ENCODE results near the gene ZMYM4. TPM values are rescaled to one million over a fixed set of nuclear protein-coding genes. Genes with fewer than 3 reads are reported as not detected.

Gene ZMYM4
- total RNA-seq, 1 donor from 2014 or later = 95.8 TPM

- Mint-ChIP-seq H3K27me3 (no peaks in the 10 kb centered on the region), H3K27ac (no peak overlapping the region), H3K9me3 (ENCODE audit: low read depth) (peaks cover 14% of the 10 kb centered on the region), H3K4me1 (ENCODE audit: low read depth) (no peaks in the 10 kb centered on the region), H3K4me3 (ENCODE audit: low read depth) (no peak overlapping the region), H3K36me3 (ENCODE audit: insufficient read depth) (peaks cover 45% of the 10 kb centered on the region)
- DNase-seq (ENCODE audit: low spot score, unreplicated experiment) = no peak
- TF ChIP-seq CTCF (IDR thresholded peaks at IDR 0.05; ENCODE audit: unreplicated experiment) = no peak
These were observed 130.2 kb downstream of the ZMYM4 start for GRCh38 chr1:35398739-35399138.

GRCh38 chr1:35401049-35401448, 132.5 kb downstream of the ZMYM4 start:
- no peak overlapping the region for H3K27ac Mint-ChIP-seq
- H3K4me3 Mint-ChIP-seq (ENCODE audit: low read depth) = no peak overlapping the region
- H3K4me1 Mint-ChIP-seq (ENCODE audit: low read depth) = peaks cover 3% of the 10 kb centered on the region
- peaks cover 14% of the 10 kb centered on the region for H3K9me3 Mint-ChIP-seq (ENCODE audit: low read depth)
- TF ChIP-seq CTCF (IDR thresholded peaks at IDR 0.05; ENCODE audit: unreplicated experiment) = no peak
- no peaks in the 10 kb centered on the region for H3K27me3 Mint-ChIP-seq
- peaks cover 43% of the 10 kb centered on the region for H3K36me3 Mint-ChIP-seq (ENCODE audit: insufficient read depth)
- no peak for DNase-seq (ENCODE audit: low spot score, unreplicated experiment)

GRCh38 chr1:35406103-35406502, 137.6 kb downstream of the ZMYM4 start:
- no peaks in the 10 kb centered on the region for H3K27me3 Mint-ChIP-seq
- no peak overlapping the region for H3K27ac Mint-ChIP-seq
- H3K36me3 Mint-ChIP-seq (ENCODE audit: insufficient read depth) = peaks cover 48% of the 10 kb centered on the region
- DNase-seq (ENCODE audit: low spot score, unreplicated experiment) = no peak
- peaks cover 21% of the 10 kb centered on the region for H3K4me1 Mint-ChIP-seq (ENCODE audit: low read depth)
- H3K4me3 Mint-ChIP-seq (ENCODE audit: low read depth) = no peak overlapping the region
- H3K9me3 Mint-ChIP-seq (ENCODE audit: low read depth) = peaks cover 15% of the 10 kb centered on the region
- TF ChIP-seq CTCF (IDR thresholded peaks at IDR 0.05; ENCODE audit: unreplicated experiment) = no peak

GRCh38 chr1:35407743-35408142, 139.2 kb downstream of the ZMYM4 start:
- Mint-ChIP-seq H3K27me3 (no peaks in the 10 kb centered on the region), H3K9me3 (ENCODE audit: low read depth) (peaks cover 7% of the 10 kb centered on the region), H3K4me3 (ENCODE audit: low read depth) (no peak overlapping the region), H3K4me1 (ENCODE audit: low read depth) (peaks cover 21% of the 10 kb centered on the region), H3K27ac (peak overlapping the region; percentile 73), H3K36me3 (ENCODE audit: insufficient read depth) (peaks cover 42% of the 10 kb centered on the region)
- DNase-seq (ENCODE audit: low spot score, unreplicated experiment) = no peak
- no peak for TF ChIP-seq CTCF (IDR thresholded peaks at IDR 0.05; ENCODE audit: unreplicated experiment)

GRCh38 chr1:35408925-35409324, 140.4 kb downstream of the ZMYM4 start:
- H3K27me3 Mint-ChIP-seq = no peaks in the 10 kb centered on the region
- no peak for TF ChIP-seq CTCF (IDR thresholded peaks at IDR 0.05; ENCODE audit: unreplicated experiment)
- DNase-seq (ENCODE audit: low spot score, unreplicated experiment) = no peak
- peaks cover 38% of the 10 kb centered on the region for H3K36me3 Mint-ChIP-seq (ENCODE audit: insufficient read depth)
- H3K27ac Mint-ChIP-seq = no peak overlapping the region
- no peak overlapping the region for H3K4me3 Mint-ChIP-seq (ENCODE audit: low read depth)
- peaks cover 7% of the 10 kb centered on the region for H3K9me3 Mint-ChIP-seq (ENCODE audit: low read depth)
- H3K4me1 Mint-ChIP-seq (ENCODE audit: low read depth) = peaks cover 21% of the 10 kb centered on the region
